Liver (tissue), 9 donors: ENCODE data around the gene CCR2. TPM values are rescaled to one million over a fixed set of nuclear protein-coding genes. Genes with fewer than 3 reads are reported as not detected.

ENCODE experiments used
- DNase-seq: peaks from one replicate; pipeline ENCODE4 v3.0.0-alpha.2; 2017; ENCODE audit warnings: low spot score
- H3K27ac ChIP-seq, 2 donors: one replicate each; pipeline ENCODE4 v1.7.0; 2013; ENCODE audit warnings: inconsistent platforms in 2 of 2, low read length in 2 of 2, control low read depth in 1 of 2, low read depth in 1 of 2, mild to moderate bottlenecking in 1 of 2
- H3K27me3 ChIP-seq, 4 donors: one replicate each; pipeline versions ENCODE4 v1.6.1 to v1.7.0; 2013; ENCODE audit warnings: low read length in 3 of 4, inconsistent platforms in 1 of 4, mild to moderate bottlenecking in 1 of 4, moderate library complexity in 1 of 4; ENCODE audit not compliant: control insufficient read depth in 4 of 4, insufficient read depth in 4 of 4
- H3K36me3 ChIP-seq, 4 donors: one replicate each; pipeline versions ENCODE4 v1.6.1 to v1.7.0; 2013; ENCODE audit warnings: low read length in 3 of 4, mild to moderate bottlenecking in 3 of 4, low read depth in 1 of 4, moderate library complexity in 1 of 4; ENCODE audit not compliant: control insufficient read depth in 4 of 4, insufficient read depth in 3 of 4
- H3K4me1 ChIP-seq, 4 donors: one replicate each; pipeline versions ENCODE4 v1.6.1 to v1.7.0; 2013; ENCODE audit warnings: low read length in 3 of 4, mild to moderate bottlenecking in 3 of 4, moderate library complexity in 1 of 4; ENCODE audit not compliant: control insufficient read depth in 4 of 4, insufficient read depth in 4 of 4
- H3K4me3 ChIP-seq, 3 donors: one replicate each; pipeline versions ENCODE4 v1.6.1 to v1.7.0; 2013; ENCODE audit warnings: low read length in 3 of 3, control low read depth in 1 of 3, low read depth in 1 of 3, mild to moderate bottlenecking in 1 of 3
- H3K9ac ChIP-seq, 2 donors: one replicate each; pipeline ENCODE4 v1.7.0; 2013; ENCODE audit warnings: low read length in 2 of 2, mild to moderate bottlenecking in 2 of 2, moderate library complexity in 2 of 2, control low read depth in 1 of 2, low read depth in 1 of 2
- H3K9me3 ChIP-seq, 4 donors: one replicate each; pipeline versions ENCODE4 v1.6.1 to v1.7.0; 2013; ENCODE audit warnings: low read length in 3 of 4; ENCODE audit not compliant: control insufficient read depth in 4 of 4
- EGR1 ChIP-seq, 2 donors: IDR thresholded peaks; 2 replicates each; pipeline ENCODE4 v1.6.1; 2016 to 2018; ENCODE audit warnings: antibody characterized with exemption in 2 of 2, low read depth in 2 of 2
- FOXA1 ChIP-seq: IDR thresholded peaks from 2 replicates; pipeline ENCODE4 v1.6.1; 2016; ENCODE audit warnings: antibody characterized with exemption
- FOXA2 ChIP-seq: IDR thresholded peaks from 2 replicates; pipeline ENCODE4 v1.6.1; 2016; ENCODE audit warnings: antibody characterized with exemption
- GABPA ChIP-seq, 2 donors: IDR thresholded peaks in 1 of 2; conservative IDR thresholded peaks in 1 of 2; 2 replicates each; pipeline ENCODE4 v1.6.1; 2016; ENCODE audit warnings: antibody characterized with exemption in 2 of 2, mild to moderate bottlenecking in 1 of 2, moderate library complexity in 1 of 2
- HNF4A ChIP-seq, 2 donors: conservative IDR thresholded peaks; 2 replicates each; pipeline ENCODE4 v1.6.1; 2016; ENCODE audit warnings: antibody characterized with exemption in 2 of 2, mild to moderate bottlenecking in 2 of 2
- HNF4G ChIP-seq: IDR thresholded peaks from 2 replicates; pipeline ENCODE4 v1.6.1; 2016; ENCODE audit warnings: antibody characterized with exemption
- JUND ChIP-seq, 2 donors: IDR thresholded peaks; 2 replicates each; pipeline ENCODE4 v1.6.1; 2016; ENCODE audit warnings: antibody characterized with exemption in 2 of 2
- NR2F2 ChIP-seq: IDR thresholded peaks from 2 replicates; pipeline ENCODE4 v1.6.1; 2016; ENCODE audit warnings: antibody characterized with exemption
- RAD21 ChIP-seq, 2 donors: IDR thresholded peaks; 2 replicates each; pipeline ENCODE4 v1.6.1; 2016; ENCODE audit warnings: antibody characterized with exemption in 2 of 2, mild to moderate bottlenecking in 2 of 2
- REST ChIP-seq: IDR thresholded peaks from 2 replicates; pipeline ENCODE4 v1.6.1; 2016; ENCODE audit warnings: antibody characterized with exemption, mild to moderate bottlenecking
- RXRA ChIP-seq, 2 donors: IDR thresholded peaks; 2 replicates each; pipeline ENCODE4 v1.6.1; 2017 to 2018; ENCODE audit warnings: antibody characterized with exemption in 2 of 2, mild to moderate bottlenecking in 1 of 2
- SP1 ChIP-seq: IDR thresholded peaks from 2 replicates; pipeline ENCODE4 v1.6.1; 2018; ENCODE audit warnings: antibody characterized with exemption, mild to moderate bottlenecking
- TAF1 ChIP-seq: conservative IDR thresholded peaks from 2 replicates; pipeline ENCODE4 v1.6.1; 2016; ENCODE audit warnings: antibody characterized with exemption, mild to moderate bottlenecking
- YY1 ChIP-seq: IDR thresholded peaks from 2 replicates; pipeline ENCODE4 v1.6.1; 2016; ENCODE audit warnings: antibody characterized with exemption, mild to moderate bottlenecking
- ZBTB33 ChIP-seq: IDR thresholded peaks from 2 replicates; pipeline ENCODE4 v1.6.1; 2016; ENCODE audit warnings: antibody characterized with exemption
- WGBS: extraction: QIAGEN DNeasy Blood & Tissue Kit; methylation state at CpG from one replicate; pipeline ENCODE4 v1.1.7; 2013; 5-methylcytosine and 5-hydroxymethylcytosine counted together
- polyA plus RNA-seq, 2 donors: library from polyadenylated mRNA; stranded (reverse) in 1 of 2; unstranded in 1 of 2; fragments of 200-250 nt in 1 of 2; fragments of >200 nt in 1 of 2; fragmentation: Nextera tagmentation in 1 of 2; extraction: Ambion mirVana in 1 of 2; gene quantifications; one replicate each; pipeline versions ENCODE4 v1.2.1 to v1.2.3, GENCODE V29; 2013 to 2015
- total RNA-seq, 2 donors: library from RNA; depleted of rRNA; stranded (reverse); fragments of >200 nt; gene quantifications; one replicate each; pipeline ENCODE4 v1.2.3, GENCODE V29; 2014
- TF ChIP-seq, protein P1 (sequence below): IDR thresholded peaks from 2 replicates; pipeline ENCODE4 v1.6.1; 2016; ENCODE audit warnings: antibody characterized with exemption
- TF ChIP-seq, protein P2 (sequence below): IDR thresholded peaks from 2 replicates; pipeline ENCODE4 v1.6.1; 2016; ENCODE audit warnings: antibody characterized with exemption
- donor health status: healthy.
- donor health status: healthy.
- donor health status: healthy.
- donor health status: healthy.
- donor health status: healthy.

CCR2 gene
- total and polyA plus RNA-seq, 4 donors: 0.68 to 3.4 (median 2.4) TPM

- no peak for DNase-seq
- Histone ChIP-seq H3K9me3 (no peaks in the 10 kb centered on the region), H3K27me3 (no peaks in the 10 kb centered on the region), H3K27ac (no peak overlapping the region), H3K4me3 (no peak overlapping the region), H3K9ac (no peak overlapping the region), H3K4me1 (no peaks in the 10 kb centered on the region), H3K36me3 (no peaks in the 10 kb centered on the region)
- TF ChIP-seq YY1 (no peak), GABPA (IDR thresholded peaks at IDR 0.05 in 1 of 2, conservative IDR thresholded peaks at IDR 0.05 in 1 of 2) (no peak), HNF4G (no peak), NR2F2 (no peak), RAD21 (IDR thresholded peaks at IDR 0.05) (no peak)
- 83% methylated on average over 2 of the region's 2 CpGs for WGBS
Observed at GRCh38 chr3:46399098-46399497, 45.2 kb downstream of the CCR2 start.

GRCh38 chr3:46399557-46399956 lies 45.6 kb downstream of the CCR2 start:
- no peak for TF ChIP-seq YY1
- TF ChIP-seq SP1: no peak
- H3K9ac ChIP-seq: no peak overlapping the region
- H3K27ac ChIP-seq: no peak overlapping the region
- peaks cover 0 to under 1% (median 0%) of the 10 kb centered on the region in 4 donors for H3K4me1 ChIP-seq
- WGBS: 67% methylated on average over 2 of the region's 2 CpGs
- H3K36me3 ChIP-seq: no peaks in the 10 kb centered on the region
- DNase-seq: no peak
- H3K27me3 ChIP-seq: no peaks in the 10 kb centered on the region
- no peak overlapping the region for H3K4me3 ChIP-seq
- no peaks in the 10 kb centered on the region for H3K9me3 ChIP-seq

GRCh38 chr3:46400000-46400734 lies 46.3 kb downstream of the CCR2 start:
- no peak for TF ChIP-seq YY1
- TF ChIP-seq, protein P1, sequence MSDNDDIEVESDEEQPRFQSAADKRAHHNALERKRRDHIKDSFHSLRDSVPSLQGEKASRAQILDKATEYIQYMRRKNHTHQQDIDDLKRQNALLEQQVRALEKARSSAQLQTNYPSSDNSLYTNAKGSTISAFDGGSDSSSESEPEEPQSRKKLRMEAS: no peak
- no peak for TF ChIP-seq NR2F2
- no peak for TF ChIP-seq RXRA (IDR thresholded peaks at IDR 0.05)
- TF ChIP-seq JUND (IDR thresholded peaks at IDR 0.05): no peak
- Histone ChIP-seq H3K4me3 (no peak overlapping the region), H3K9ac (no peak overlapping the region), H3K4me1 (peaks cover 0 to 5% (median 0%) of the 10 kb centered on the region in 4 donors), H3K27ac (no peak overlapping the region), H3K9me3 (no peaks in the 10 kb centered on the region), H3K27me3 (no peaks in the 10 kb centered on the region), H3K36me3 (no peaks in the 10 kb centered on the region)
- WGBS: 81% methylated on average over 8 of the region's 8 CpGs
- no peak for DNase-seq

- no peak overlapping the region for H3K4me3 ChIP-seq
- 89% methylated on average over 5 of the region's 5 CpGs for WGBS
- no peak overlapping the region for H3K9ac ChIP-seq
- DNase-seq: no peak
- H3K4me1 ChIP-seq: peaks cover 0 to 9% (median 4%) of the 10 kb centered on the region in 4 donors
- H3K27ac ChIP-seq: no peak overlapping the region
- H3K9me3 ChIP-seq: no peaks in the 10 kb centered on the region
- TF ChIP-seq FOXA1 (no peak), ZBTB33 (no peak), HNF4A (conservative IDR thresholded peaks at IDR 0.05) (no peak), REST (no peak), TAF1 (no peak), JUND (IDR thresholded peaks at IDR 0.05) (no peak), EGR1 (IDR thresholded peaks at IDR 0.05; ENCODE audit: low read depth in 2 of 2) (no peak), FOXA2 (no peak), SP1 (no peak)
- TF ChIP-seq, protein P1: no peak
- TF ChIP-seq, protein P2, sequence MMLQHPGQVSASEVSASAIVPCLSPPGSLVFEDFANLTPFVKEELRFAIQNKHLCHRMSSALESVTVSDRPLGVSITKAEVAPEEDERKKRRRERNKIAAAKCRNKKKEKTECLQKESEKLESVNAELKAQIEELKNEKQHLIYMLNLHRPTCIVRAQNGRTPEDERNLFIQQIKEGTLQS: no peak
- no peaks in the 10 kb centered on the region for H3K36me3 ChIP-seq
- H3K27me3 ChIP-seq: no peaks in the 10 kb centered on the region
Observed at GRCh38 chr3:46400846-46401245, 46.9 kb downstream of the CCR2 start.
